Kidney (tissue), 14 donors: ENCODE measurements around the gene OGFOD2. TPM values are rescaled to one million over a fixed set of nuclear protein-coding genes. Genes with fewer than 3 reads are reported as not detected.

Experiments used
- DNase-seq, 5 donors: peaks; one replicate each; pipeline ENCODE4 v3.0.0-alpha.2; 2013 to 2020
- FAIRE-seq: peaks from 2 replicates; lab custom pipeline; 2012; peaks lifted over from hg19 to GRCh38; lab: Jason Lieb, UNC
- H3K27ac ChIP-seq, 2 donors: one replicate each; pipeline ENCODE4 v1.7.0; 2013; ENCODE audit warnings: low read depth in 2 of 2, low read length in 2 of 2, inconsistent platforms in 1 of 2
- H3K27me3 ChIP-seq: one replicate; pipeline ENCODE4 v1.7.1; 2013; ENCODE audit warnings: low read length, inconsistent platforms; ENCODE audit not compliant: control insufficient read depth, insufficient read depth
- H3K36me3 ChIP-seq, 3 donors: one replicate each; pipeline versions ENCODE4 v1.7.0 to v1.7.1; 2013; ENCODE audit warnings: low read length in 3 of 3, control low read depth in 1 of 3, inconsistent platforms in 1 of 3; ENCODE audit not compliant: insufficient read depth in 3 of 3, control insufficient read depth in 2 of 3
- H3K4me1 ChIP-seq, 3 donors: one replicate each; pipeline versions ENCODE4 v1.7.0 to v1.7.1; 2013; ENCODE audit warnings: low read length in 3 of 3, inconsistent platforms in 1 of 3, low read depth in 1 of 3; ENCODE audit not compliant: control insufficient read depth in 2 of 3, insufficient read depth in 2 of 3
- H3K4me3 ChIP-seq, 3 donors: one replicate each; pipeline versions ENCODE4 v1.7.0 to v1.8.1; 2013; ENCODE audit warnings: low read length in 3 of 3, control low read depth in 1 of 3, inconsistent platforms in 1 of 3
- H3K9ac ChIP-seq, 3 donors: one replicate each; pipeline versions ENCODE4 v1.7.0 to v1.7.1; 2013; ENCODE audit warnings: low read length in 3 of 3, control low read depth in 1 of 3, inconsistent platforms in 1 of 3
- H3K9me3 ChIP-seq, 3 donors: one replicate each; pipeline versions ENCODE4 v1.7.0 to v1.7.1; 2013; ENCODE audit warnings: low read length in 3 of 3, control low read depth in 1 of 3, inconsistent platforms in 1 of 3; ENCODE audit not compliant: control insufficient read depth in 2 of 3, insufficient read depth in 1 of 3
- intact Hi-C: fragments of 100-400 bp; cut with DNase I; formaldehyde crosslinking; loops from one replicate; pipeline ENCODE4 v1.11.1; 2022
- polyA plus RNA-seq: library from polyadenylated mRNA; stranded (reverse); fragments of 350-450 nt; fragmentation: Illumina TruSeq; extraction: RNeasy Lipid Tissue Mini Kit (QIAGEN cat#74804); gene quantifications from one replicate; pipeline ENCODE4 v1.2.3, GENCODE V29; 2014; ENCODE audit warnings: low read depth, low replicate concordance; ENCODE audit not compliant: insufficient read depth
- total RNA-seq: library from RNA; stranded (reverse); fragmentation: NEBNext Ultra II Directional; extraction: Animal tissue kit (Norgen Biotek cat#: 25700); gene quantifications from one replicate; pipeline ENCODE4 v1.2.1, GENCODE V29; 2021
- TF ChIP-seq, protein P1 (sequence below): IDR thresholded peaks from 3 replicates; pipeline ENCODE4 v1.5.1; 2012; ENCODE audit warnings: mild to moderate bottlenecking, moderate library complexity, borderline replicate concordance; ENCODE audit not compliant: insufficient read depth; ENCODE audit errors: extremely low read depth
- donor health status: control.
- donor health status: control.
- donor health status: control.
- donor health status: control.
- donor health status: control.
- donor health status: DM: yes; HTN: yes; CAD: no.
- donor health status: Normal renal cell carcinoma (clear cell type).

OGFOD2 gene
- total and polyA plus RNA-seq, 2 donors from 2014 or later, result 22.9 to 27.5 TPM

DNA sequence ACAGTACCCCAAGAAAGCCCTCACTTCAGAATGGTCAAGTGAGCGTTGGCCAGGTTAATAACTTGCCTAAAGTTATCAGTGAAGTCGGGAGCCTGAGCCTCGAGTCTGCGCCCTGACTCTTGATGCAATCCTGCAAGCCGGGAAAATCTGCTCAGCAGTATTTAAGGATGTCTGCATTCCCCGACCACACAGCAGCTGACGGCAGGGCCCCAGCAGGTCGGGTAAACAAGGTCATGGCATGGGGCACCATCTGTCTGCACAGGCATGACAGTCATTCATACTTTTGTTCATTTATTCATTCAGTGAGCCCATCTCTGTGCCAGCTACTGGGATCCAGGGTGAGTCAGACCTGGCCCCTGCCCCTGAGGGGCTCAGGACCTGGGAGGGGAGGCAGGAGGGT is 19.9 kb upstream of the OGFOD2 start:
- TF ChIP-seq, protein P1, sequence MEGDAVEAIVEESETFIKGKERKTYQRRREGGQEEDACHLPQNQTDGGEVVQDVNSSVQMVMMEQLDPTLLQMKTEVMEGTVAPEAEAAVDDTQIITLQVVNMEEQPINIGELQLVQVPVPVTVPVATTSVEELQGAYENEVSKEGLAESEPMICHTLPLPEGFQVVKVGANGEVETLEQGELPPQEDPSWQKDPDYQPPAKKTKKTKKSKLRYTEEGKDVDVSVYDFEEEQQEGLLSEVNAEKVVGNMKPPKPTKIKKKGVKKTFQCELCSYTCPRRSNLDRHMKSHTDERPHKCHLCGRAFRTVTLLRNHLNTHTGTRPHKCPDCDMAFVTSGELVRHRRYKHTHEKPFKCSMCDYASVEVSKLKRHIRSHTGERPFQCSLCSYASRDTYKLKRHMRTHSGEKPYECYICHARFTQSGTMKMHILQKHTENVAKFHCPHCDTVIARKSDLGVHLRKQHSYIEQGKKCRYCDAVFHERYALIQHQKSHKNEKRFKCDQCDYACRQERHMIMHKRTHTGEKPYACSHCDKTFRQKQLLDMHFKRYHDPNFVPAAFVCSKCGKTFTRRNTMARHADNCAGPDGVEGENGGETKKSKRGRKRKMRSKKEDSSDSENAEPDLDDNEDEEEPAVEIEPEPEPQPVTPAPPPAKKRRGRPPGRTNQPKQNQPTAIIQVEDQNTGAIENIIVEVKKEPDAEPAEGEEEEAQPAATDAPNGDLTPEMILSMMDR, result no peak
- no peak for DNase-seq
- H3K9me3 ChIP-seq, result no peaks in the 10 kb centered on the region
- intact Hi-C loops, result loop anchor here (10.0 kb wide), 1 partner anchor 160 kb away; no protein-coding TSS in a partner anchor
- H3K4me1 ChIP-seq, result peaks cover 0 to 4% (median 0%) of the 10 kb centered on the region in 3 donors
- H3K9ac ChIP-seq, result no peak overlapping the region
- H3K36me3 ChIP-seq, result peaks cover 0 to 5% (median 2%) of the 10 kb centered on the region in 3 donors
- FAIRE-seq, result no peak
- no peak overlapping the region for H3K4me3 ChIP-seq
- H3K27me3 ChIP-seq, result no peaks in the 10 kb centered on the region
- no peak overlapping the region for H3K27ac ChIP-seq

DNA sequence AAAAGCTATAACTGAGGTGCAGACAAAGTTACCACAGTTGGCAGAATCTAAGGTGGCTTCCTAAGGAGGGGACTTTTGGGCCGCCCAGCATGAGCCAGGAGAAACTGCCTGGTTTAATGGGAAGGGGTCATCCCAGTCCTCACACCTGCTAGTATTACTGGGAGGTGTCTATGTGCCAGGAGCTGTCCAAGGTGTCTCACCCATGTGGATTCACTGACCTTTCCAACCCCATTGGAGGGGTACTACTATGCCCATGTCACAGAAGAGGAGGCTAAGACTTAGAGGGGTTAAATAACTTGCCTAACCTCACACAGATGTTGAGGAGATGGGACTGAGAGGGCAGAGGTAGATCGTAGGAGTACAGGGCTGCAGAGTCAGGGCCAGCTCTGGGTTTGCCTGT is 19.0 kb upstream of the OGFOD2 start:
- Histone ChIP-seq H3K9ac (no peak overlapping the region), H3K4me3 (no peak overlapping the region), H3K36me3 (peaks cover 0 to 5% (median 2%) of the 10 kb centered on the region in 3 donors), H3K27ac (no peak overlapping the region), H3K27me3 (no peaks in the 10 kb centered on the region), H3K9me3 (no peaks in the 10 kb centered on the region), H3K4me1 (peaks cover 0 to 4% (median 0%) of the 10 kb centered on the region in 3 donors)
- intact Hi-C loops, result loop anchor here (10.0 kb wide), 1 partner anchor 161 kb away; no protein-coding TSS in a partner anchor
- no peak for FAIRE-seq
- TF ChIP-seq, protein P1, result no peak
- no peak for DNase-seq

DNA sequence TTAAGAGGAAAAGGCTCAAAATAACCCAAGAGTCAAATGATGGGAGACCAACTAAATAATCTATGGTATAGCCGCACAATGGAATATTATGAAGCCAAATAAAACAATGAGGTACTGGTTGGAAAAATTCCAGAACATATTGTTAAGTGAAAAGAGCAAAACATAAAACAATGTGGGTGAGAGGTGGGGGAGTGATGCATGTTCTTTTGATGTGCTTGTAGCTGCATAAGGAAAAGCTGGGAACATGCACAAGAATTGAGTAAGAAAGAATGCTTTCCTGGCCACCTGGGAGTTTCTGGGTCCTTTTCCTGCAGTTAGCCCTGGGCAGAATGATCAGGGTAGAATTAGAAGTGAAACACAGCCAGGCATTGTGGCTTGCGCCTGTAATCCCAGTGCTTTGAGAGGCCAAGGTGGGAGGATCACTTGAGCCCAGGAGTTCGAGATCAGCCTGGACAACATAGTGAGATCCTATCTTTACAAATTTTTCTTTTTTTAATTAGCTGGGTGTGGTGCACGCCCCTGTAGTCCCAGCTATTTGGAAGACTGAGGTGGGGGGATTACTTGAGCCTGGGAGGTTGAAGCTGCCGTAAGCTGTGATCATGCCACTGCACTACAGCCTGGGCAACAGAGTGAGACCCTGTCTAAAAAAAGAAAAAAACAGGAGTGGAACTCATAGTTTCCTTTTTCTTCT is 16.7 kb upstream of the OGFOD2 start:
- H3K36me3 ChIP-seq, result peaks cover 0 to 5% (median 2%) of the 10 kb centered on the region in 3 donors
- intact Hi-C loops, result loop anchor here (10.0 kb wide), 1 partner anchor 164 kb away; no protein-coding TSS in a partner anchor
- FAIRE-seq (no peak), DNase-seq (no peak)
- no peaks in the 10 kb centered on the region for H3K9me3 ChIP-seq
- H3K27me3 ChIP-seq, result no peaks in the 10 kb centered on the region
- peaks cover 0 to 6% (median 3%) of the 10 kb centered on the region in 3 donors for H3K4me1 ChIP-seq
- TF ChIP-seq, protein P1, result no peak
- H3K9ac ChIP-seq, result no peak overlapping the region
- H3K4me3 ChIP-seq, result no peak overlapping the region
- H3K27ac ChIP-seq, result no peak overlapping the region
